ENCODE data around the gene CDC42EP1. TPM values are rescaled to one million over a fixed set of nuclear protein-coding genes. Genes with fewer than 3 reads are reported as not detected.
"Not testable (repeated sequence)": the region's sequence is repeated elsewhere in the genome, so short reads cannot be mapped to it uniquely, and the experiment has no call there.

CDC42EP1 gene
- total RNA-seq, 1 donor from 2014 or later, result 16.4 TPM

- DNase-seq (ENCODE audit: low spot score), result no peak
Observed at GRCh38 chr22:37581504-37581903, 21.2 kb downstream of the CDC42EP1 start.

- no peak for DNase-seq (ENCODE audit: low spot score)
Observed at GRCh38 chr22:37582526-37582925, 22.2 kb downstream of the CDC42EP1 start.

GRCh38 chr22:37588546-37589215 is 28.4 kb downstream of the CDC42EP1 start:
- DNase-seq (ENCODE audit: low spot score), result no peak

- DNase-seq (ENCODE audit: low spot score), result no peak
Observed at GRCh38 chr22:37589636-37590035, 29.4 kb downstream of the CDC42EP1 start.

DNA sequence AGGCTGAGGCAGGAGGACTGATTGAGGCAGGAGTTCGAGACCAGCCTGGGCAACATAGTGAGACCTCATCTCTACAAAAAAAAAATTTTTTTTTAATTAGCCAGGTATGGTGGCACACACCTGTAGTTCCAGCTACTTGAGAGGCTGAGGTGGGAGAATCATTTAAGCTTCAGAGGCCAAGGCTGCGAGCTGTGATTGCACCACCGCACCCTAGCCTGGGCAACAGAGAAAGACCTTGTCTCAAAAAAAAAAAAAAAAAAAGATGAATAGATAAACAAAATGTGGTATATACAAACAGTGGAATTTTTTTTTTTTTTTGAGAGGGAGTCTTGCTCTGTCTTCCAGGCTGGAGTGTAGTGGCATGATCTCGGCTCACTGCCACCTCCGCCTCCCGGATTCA is 30.8 kb downstream of the CDC42EP1 start:
- DNase-seq (ENCODE audit: low spot score), result not testable (repeated sequence)

GRCh38 chr22:37591823-37592404 is 31.6 kb downstream of the CDC42EP1 start:
- DNase-seq (ENCODE audit: low spot score), result no peak

- no peak for DNase-seq (ENCODE audit: low spot score)
Observed at GRCh38 chr22:37594237-37594636, 34.0 kb downstream of the CDC42EP1 start.

DNA sequence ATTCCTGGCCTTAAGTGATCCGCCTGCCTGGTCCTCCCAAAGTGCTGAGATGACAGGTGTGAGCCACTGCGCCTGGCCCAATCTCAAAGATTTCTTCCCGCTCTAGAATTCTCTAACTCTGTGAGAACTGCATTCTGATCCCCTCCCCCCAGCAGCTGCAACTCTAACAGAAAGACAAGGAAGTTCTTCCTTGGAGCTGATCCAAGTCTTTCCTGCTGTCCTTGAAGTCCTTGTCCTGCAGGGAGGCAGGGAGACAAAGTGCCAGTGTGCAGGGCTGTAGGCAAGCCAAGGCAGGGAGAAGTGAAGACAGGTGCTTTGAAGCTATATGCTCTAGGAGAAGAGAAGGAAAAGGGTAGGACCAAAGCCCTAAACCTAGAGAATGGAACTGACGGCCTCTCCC is 38.9 kb downstream of the CDC42EP1 start:
- DNase-seq (ENCODE audit: low spot score), result no peak

GRCh38 chr22:37601203-37601539 is 40.9 kb downstream of the CDC42EP1 start:
- DNase-seq (ENCODE audit: low spot score), result no peak

- no peak for DNase-seq (ENCODE audit: low spot score)
Observed at GRCh38 chr22:37601540-37602442, 41.5 kb downstream of the CDC42EP1 start.

DNA sequence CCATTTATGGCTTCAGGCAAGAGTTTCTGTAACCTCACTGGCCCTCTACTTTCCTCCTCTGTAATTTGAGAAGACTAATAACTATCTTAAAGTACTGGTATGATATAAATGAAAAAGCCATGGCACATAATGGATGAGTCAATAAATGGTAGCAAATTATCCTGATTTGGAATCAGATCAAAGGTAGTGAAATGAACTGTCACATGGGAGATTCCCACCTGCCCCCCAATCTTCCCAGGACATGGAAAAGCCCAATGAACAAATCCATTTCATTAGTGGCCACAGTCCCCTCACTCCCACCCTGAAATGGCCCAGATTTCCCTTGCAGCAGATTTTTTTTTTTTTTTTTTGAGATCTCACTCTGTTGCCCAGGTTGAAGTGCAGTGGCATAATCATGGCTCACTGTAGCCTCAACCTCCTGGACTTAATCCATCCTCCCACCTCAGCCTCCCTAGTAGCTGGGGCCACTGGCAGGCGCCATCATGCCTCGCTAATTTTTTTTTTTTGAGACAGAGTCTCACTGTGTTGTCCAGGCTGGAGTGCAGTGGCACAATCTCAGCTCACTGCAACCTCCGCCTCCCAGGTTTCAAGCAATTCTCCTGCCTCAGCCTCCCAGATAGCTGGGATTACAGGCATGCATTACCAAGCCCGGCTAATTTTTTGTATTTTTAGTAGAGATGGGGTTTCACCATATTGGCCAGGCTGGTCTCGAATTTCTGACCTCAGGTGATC is 42.4 kb downstream of the CDC42EP1 start:
- not testable (repeated sequence) for DNase-seq (ENCODE audit: low spot score)

DNA sequence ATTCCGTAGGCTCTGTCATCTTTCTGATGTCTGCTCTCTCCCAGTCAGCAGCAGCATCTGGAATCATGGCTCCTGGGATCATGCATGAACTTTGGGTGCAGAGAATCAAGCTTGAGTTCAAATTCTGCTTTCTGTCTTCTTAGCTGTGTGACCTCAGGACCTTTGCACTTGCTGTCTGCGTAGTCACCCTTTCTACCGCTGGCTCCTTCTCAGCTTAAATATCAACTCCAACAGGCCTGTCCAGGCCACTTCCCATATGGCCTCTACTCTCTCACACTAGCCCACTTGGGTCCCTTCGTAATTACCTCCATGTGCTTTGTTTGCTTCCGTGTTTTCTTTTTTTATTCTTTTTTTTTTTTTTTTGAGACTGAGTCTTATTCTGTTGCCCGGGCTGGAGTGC is 43.8 kb downstream of the CDC42EP1 start:
- no peak for DNase-seq (ENCODE audit: low spot score)

DNA sequence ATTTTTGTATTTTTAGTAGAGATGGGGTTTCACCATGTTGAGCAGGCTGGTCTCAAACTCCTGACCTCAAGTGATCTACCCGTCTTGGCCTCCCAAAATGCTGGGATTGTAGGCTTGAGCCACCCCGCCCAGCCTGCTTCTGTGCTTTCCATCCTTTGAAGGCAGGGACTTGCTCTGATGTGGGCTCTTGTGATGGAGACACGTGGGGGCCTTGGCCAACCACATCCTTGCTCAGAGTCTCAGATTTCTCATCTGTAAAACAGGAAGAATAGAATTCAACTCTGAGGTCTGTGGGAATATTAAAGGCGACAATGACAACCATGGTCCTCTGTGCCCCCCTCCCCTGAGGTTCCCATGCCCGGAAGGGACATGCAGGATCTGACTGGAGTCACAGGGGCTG is 44.6 kb downstream of the CDC42EP1 start:
- DNase-seq (ENCODE audit: low spot score), result no peak

DNA sequence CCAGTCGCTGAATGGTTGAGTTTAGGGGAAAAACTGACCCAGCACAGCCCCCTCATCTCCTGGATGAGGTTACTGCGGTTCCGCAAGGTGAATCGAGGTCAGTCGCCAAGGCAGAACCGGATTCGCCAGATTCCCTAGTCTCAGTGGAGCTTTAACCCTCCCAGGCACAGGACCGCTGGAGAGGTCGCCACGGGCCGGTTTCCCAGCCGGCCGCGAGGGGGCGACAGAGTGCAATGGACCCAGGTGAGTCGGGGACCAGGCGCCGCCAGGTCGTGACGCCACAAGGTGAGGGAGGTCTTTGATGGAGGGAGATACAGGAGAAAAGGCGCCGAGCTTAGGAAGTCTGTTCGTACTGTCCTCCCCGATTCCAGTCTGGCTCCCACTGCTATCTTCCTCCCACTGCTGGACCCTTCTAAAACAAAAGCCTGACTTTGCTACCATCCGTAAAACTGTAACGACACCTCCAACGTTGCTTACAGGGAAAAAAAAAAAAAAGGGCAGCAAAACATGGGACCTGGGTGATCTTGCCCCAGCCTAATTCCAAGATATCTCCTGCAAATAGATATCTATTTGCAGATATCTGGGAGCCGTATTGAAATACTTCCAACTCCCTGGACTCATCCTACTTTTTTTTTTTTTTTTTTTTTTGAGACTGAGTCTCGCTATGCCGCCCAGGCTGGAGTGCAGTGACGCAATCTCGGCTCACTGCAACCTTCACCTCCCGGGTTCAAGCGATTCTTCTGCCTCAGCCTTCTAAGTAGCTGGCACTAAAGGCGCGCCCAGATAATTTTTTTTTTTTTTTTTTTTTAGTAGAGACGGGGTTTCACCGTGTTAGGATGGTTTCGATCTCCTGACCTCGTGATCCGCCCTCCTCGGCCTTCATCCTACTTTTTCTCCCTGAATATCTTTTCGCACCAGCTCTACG is 47.0 kb downstream of the CDC42EP1 start:
- peak; percentile 77 for DNase-seq (ENCODE audit: low spot score)

DNA sequence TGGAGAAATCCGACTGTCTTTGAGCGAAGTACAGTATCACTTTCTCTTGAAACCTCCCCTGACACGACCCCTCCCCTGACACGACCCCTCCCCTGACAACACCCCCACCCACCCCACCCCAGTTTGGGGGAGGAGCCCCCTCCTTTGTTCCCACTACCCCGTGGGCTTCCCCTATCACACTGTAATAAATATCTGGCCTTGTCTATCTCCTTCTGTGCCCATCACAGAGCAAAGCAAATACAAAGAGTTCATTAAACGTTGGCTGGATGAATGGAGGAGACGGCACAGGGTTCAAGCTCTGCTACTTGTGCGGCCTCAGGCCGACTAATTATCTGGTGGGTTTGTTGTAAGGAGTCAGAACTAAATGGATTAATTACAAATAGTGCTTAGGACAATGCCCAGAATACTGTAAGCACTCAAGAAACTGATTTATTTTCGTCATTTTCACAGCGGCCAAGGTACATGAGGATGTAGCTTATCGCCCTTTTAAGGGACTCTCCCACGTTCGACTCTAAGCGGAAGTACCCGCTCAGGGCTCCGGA is 47.7 kb downstream of the CDC42EP1 start:
- DNase-seq (ENCODE audit: low spot score), result no peak

GRCh38 chr22:37608477-37609239 is 48.4 kb downstream of the CDC42EP1 start, which contains the start of gene GGA1:
TSS of gene GGA1 (plus strand) at chr22:37608834. CDS start at chr22:37608861, 27 bp downstream.
- DNase-seq (ENCODE audit: low spot score), result peak; percentile 99

- no peak for DNase-seq (ENCODE audit: low spot score)
Observed at GRCh38 chr22:37609240-37610152, 49.2 kb downstream of the CDC42EP1 start.

- DNase-seq (ENCODE audit: low spot score), result not testable (repeated sequence)
Observed at GRCh38 chr22:37610153-37610475, 49.8 kb downstream of the CDC42EP1 start.
